Measurements from ENCODE around the gene IQSEC3.

DNA sequence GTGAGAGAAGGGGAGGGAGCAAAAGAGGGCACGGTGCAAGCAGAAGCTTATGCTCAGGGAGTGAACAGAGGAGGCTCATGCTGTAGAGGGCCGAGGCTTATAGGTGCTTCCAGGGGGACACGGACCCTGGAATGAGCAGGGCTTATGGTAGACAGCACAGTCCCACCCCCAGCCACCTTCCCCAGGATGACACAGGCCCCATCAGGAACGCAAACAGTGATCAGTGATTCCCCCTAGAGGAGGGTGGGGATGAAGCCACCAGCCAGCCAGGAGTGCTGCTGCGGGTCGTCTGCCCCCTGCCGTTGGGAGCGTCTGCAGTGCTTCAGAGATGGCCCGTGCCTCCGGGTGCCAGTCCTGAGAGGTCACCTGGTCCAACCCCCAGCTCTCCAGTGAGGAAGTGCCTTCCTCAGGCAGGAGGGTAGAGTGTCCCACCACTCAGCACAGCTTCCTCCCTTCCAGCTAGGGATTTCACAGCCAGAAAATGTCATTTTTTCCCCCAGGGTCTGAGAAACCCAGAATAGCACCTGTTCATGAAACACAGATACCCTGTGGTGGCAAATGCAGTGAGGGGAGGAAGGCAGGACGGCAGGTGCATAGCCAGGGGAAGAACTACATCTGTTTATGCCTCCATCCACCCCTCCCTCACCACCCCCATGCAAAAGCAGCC is 86.6 kb downstream of the IQSEC3 start:
- TF ChIP-seq POLR2A (IDR thresholded peaks at IDR 0.05; ENCODE audit: low read length): no peak
- TF ChIP-seq GATA1 (IDR thresholded peaks at IDR 0.05; ENCODE audit: low read depth, low read length): no peak

Data from erythroblast (primary cell).